GM18867 (cell line): ENCODE data around the gene RNPEPL1.
"Not testable (repeated sequence)": the region's sequence is repeated elsewhere in the genome, so short reads cannot be mapped to it uniquely, and the experiment has no call there.

Experiments used
- ATAC-seq: cut with Tn5 transposase; IDR thresholded peaks from one replicate; pipeline ENCODE4 v1.9.1; 2021; ENCODE audit warnings: mild to moderate bottlenecking, moderate library complexity; ENCODE audit not compliant: unreplicated experiment

Gene RNPEPL1

GRCh38 chr2:240567872-240568677 lies at the start of gene RNPEPL1:
Gene RNPEPL1 (plus strand): TSS chr2:240568484. CDS start chr2:240568587, 103 bp downstream.
- ATAC-seq, result peak; percentile 32

GRCh38 chr2:240518981-240519380 lies 49.3 kb upstream of the RNPEPL1 start:
- ATAC-seq, result no peak

- ATAC-seq, result no peak
These were observed 48.7 kb upstream of the RNPEPL1 start for GRCh38 chr2:240519396-240520129.

GRCh38 chr2:240520130-240520973 lies 47.9 kb upstream of the RNPEPL1 start:
- ATAC-seq, result no peak

- ATAC-seq, result no peak
These were observed 47.3 kb upstream of the RNPEPL1 start for GRCh38 chr2:240520974-240521350.

- ATAC-seq, result not testable (repeated sequence)
These were observed 46.4 kb upstream of the RNPEPL1 start for GRCh38 chr2:240521885-240522284.

GRCh38 chr2:240522406-240522805 lies 45.9 kb upstream of the RNPEPL1 start:
- no peak for ATAC-seq

GRCh38 chr2:240523451-240524281 lies 44.6 kb upstream of the RNPEPL1 start:
- no peak for ATAC-seq

- no peak for ATAC-seq
These were observed 43.1 kb upstream of the RNPEPL1 start for GRCh38 chr2:240524963-240525718.

GRCh38 chr2:240525802-240526201 lies 42.5 kb upstream of the RNPEPL1 start:
- ATAC-seq, result no peak

GRCh38 chr2:240526521-240526920 lies 41.8 kb upstream of the RNPEPL1 start:
- ATAC-seq, result no peak

GRCh38 chr2:240527153-240527750 lies 41.0 kb upstream of the RNPEPL1 start:
- no peak for ATAC-seq

- ATAC-seq, result no peak
These were observed 39.8 kb upstream of the RNPEPL1 start for GRCh38 chr2:240528406-240529040.

GRCh38 chr2:240529344-240529999 lies 38.8 kb upstream of the RNPEPL1 start:
- ATAC-seq, result no peak

GRCh38 chr2:240530181-240530580 lies 38.1 kb upstream of the RNPEPL1 start:
- ATAC-seq, result no peak

GRCh38 chr2:240531038-240531437 lies 37.2 kb upstream of the RNPEPL1 start:
- ATAC-seq, result no peak

- no peak for ATAC-seq
These were observed 36.1 kb upstream of the RNPEPL1 start for GRCh38 chr2:240532031-240532775.
